WTC11 (cell line): ENCODE results near the gene GRK6. TPM values are rescaled to one million over a fixed set of nuclear protein-coding genes. Genes with fewer than 3 reads are reported as not detected.

Experiments
- ATAC-seq: fragments of 200-7000 bp; cut with Tn5 transposase; 2 replicates; pipeline ENCODE4 v1.10.0; 2021; ENCODE audit warnings: mild to moderate bottlenecking, moderate library complexity
- CTCF ChIA-PET: fragments of 300-600 bp; sonication (Branson Sonifier 250); formaldehyde crosslinking; loops from one replicate; lab custom pipeline; 2021; ENCODE audit warnings: antibody characterized with exemption; lab: Charles Lee
- POLR2A ChIA-PET: fragments of 350-600 bp; sonication (Branson Sonifier 250); formaldehyde crosslinking; loops from one replicate; lab custom pipeline; 2021; ENCODE audit warnings: antibody characterized with exemption; lab: Charles Lee
- DNase-seq: peaks from one replicate; pipeline ENCODE4 v3.0.0; 2021; ENCODE audit warnings: low spot score
- H3K27ac Mint-ChIP-seq: 2 replicates; pipeline ENCODE4 v1.8.0; 2021; ENCODE audit warnings: mixed read lengths
- H3K27me3 Mint-ChIP-seq: 2 replicates; pipeline ENCODE4 v1.8.0; 2021; ENCODE audit warnings: low read depth, mild to moderate bottlenecking, moderate library complexity, mixed read lengths
- H3K36me3 Mint-ChIP-seq: 2 replicates; pipeline ENCODE4 v1.8.0; 2021; ENCODE audit warnings: mixed read lengths
- H3K4me1 Mint-ChIP-seq: 2 replicates; pipeline ENCODE4 v1.8.0; 2022; ENCODE audit warnings: mixed read lengths
- H3K4me3 Mint-ChIP-seq: 2 replicates; pipeline ENCODE4 v1.8.0; 2021; ENCODE audit warnings: mild to moderate bottlenecking, moderate library complexity, mixed read lengths
- H3K9me3 Mint-ChIP-seq: 2 replicates; pipeline ENCODE4 v1.8.0; 2021; ENCODE audit warnings: mixed read lengths
- AFF4 ChIP-seq: sonication (generic); formaldehyde crosslinking; IDR thresholded peaks from 2 replicates; pipeline ENCODE4 v1.8.1; 2023; ENCODE audit warnings: mild to moderate bottlenecking, missing genetic modification reagents, borderline replicate concordance
- CREM ChIP-seq: sonication (generic); formaldehyde crosslinking; IDR thresholded peaks from 2 replicates; pipeline ENCODE4 v1.8.1; 2022; ENCODE audit warnings: mild to moderate bottlenecking, missing genetic modification reagents, moderate library complexity
- ELF4 ChIP-seq: sonication (generic); formaldehyde crosslinking; IDR thresholded peaks from 2 replicates; pipeline ENCODE4 v1.8.1; 2022; ENCODE audit warnings: low read depth, mild to moderate bottlenecking, moderate library complexity, missing genetic modification reagents
- ESRRA ChIP-seq: sonication (generic); formaldehyde crosslinking; IDR thresholded peaks from 2 replicates; pipeline ENCODE4 v1.8.1; 2022; ENCODE audit warnings: mild to moderate bottlenecking, missing genetic modification reagents, borderline replicate concordance
- ETV6 ChIP-seq: sonication (generic); formaldehyde crosslinking; IDR thresholded peaks from 2 replicates; pipeline ENCODE4 v1.8.1; 2022; ENCODE audit warnings: mild to moderate bottlenecking, missing genetic modification reagents
- FOXK1 ChIP-seq: sonication (generic); formaldehyde crosslinking; IDR thresholded peaks from 2 replicates; pipeline ENCODE4 v1.8.0; 2022; ENCODE audit warnings: mild to moderate bottlenecking, moderate library complexity, missing genetic modification reagents
- GABPB1 ChIP-seq: sonication (generic); formaldehyde crosslinking; IDR thresholded peaks from 2 replicates; pipeline ENCODE4 v1.8.1; 2023; ENCODE audit warnings: mild to moderate bottlenecking, missing genetic modification reagents
- KAT7 ChIP-seq: sonication (generic); formaldehyde crosslinking; IDR thresholded peaks from 2 replicates; pipeline ENCODE4 v1.8.1; 2023; ENCODE audit warnings: missing genetic modification reagents, mild to moderate bottlenecking, borderline replicate concordance
- MYBL2 ChIP-seq: sonication (generic); formaldehyde crosslinking; IDR thresholded peaks from 2 replicates; pipeline ENCODE4 v1.8.1; 2023; ENCODE audit warnings: mild to moderate bottlenecking, moderate library complexity, missing genetic modification reagents
- NFYB ChIP-seq: sonication (generic); formaldehyde crosslinking; conservative IDR thresholded peaks from 2 replicates; pipeline ENCODE4 v1.8.0; 2022; ENCODE audit warnings: low read depth, missing genetic modification reagents
- NR1H2 ChIP-seq: sonication (generic); formaldehyde crosslinking; IDR thresholded peaks from 2 replicates; pipeline ENCODE4 v1.9.0; 2021; ENCODE audit warnings: mild to moderate bottlenecking, moderate library complexity, missing genetic modification reagents
- PREB ChIP-seq: sonication (generic); formaldehyde crosslinking; IDR thresholded peaks from 2 replicates; pipeline ENCODE4 v1.8.1; 2022; ENCODE audit warnings: mild to moderate bottlenecking, missing genetic modification reagents, moderate library complexity, borderline replicate concordance
- RORB ChIP-seq: fragments of 250-450 bp; sonication (Bioruptor Pico); IDR thresholded peaks from 2 replicates; pipeline ENCODE4 v1.9.0; 2021; ENCODE audit warnings: mild to moderate bottlenecking
- SMAD4 ChIP-seq: sonication (generic); formaldehyde crosslinking; IDR thresholded peaks from 2 replicates; pipeline ENCODE4 v1.8.0; 2022; ENCODE audit warnings: mild to moderate bottlenecking, missing genetic modification reagents
- SP1 ChIP-seq: sonication (generic); formaldehyde crosslinking; conservative IDR thresholded peaks from 2 replicates; pipeline ENCODE4 v1.8.1; 2022; ENCODE audit warnings: missing genetic modification reagents
- TEAD4 ChIP-seq: sonication (generic); formaldehyde crosslinking; IDR thresholded peaks from 2 replicates; pipeline ENCODE4 v1.8.0; 2022; ENCODE audit warnings: mild to moderate bottlenecking, missing genetic modification reagents
- ZNF138 ChIP-seq: sonication (generic); formaldehyde crosslinking; conservative IDR thresholded peaks from 2 replicates; pipeline ENCODE4 v1.8.1; 2022; ENCODE audit warnings: mild to moderate bottlenecking, moderate library complexity, missing genetic modification reagents
- ZNF263 ChIP-seq: sonication (generic); formaldehyde crosslinking; IDR thresholded peaks from 2 replicates; pipeline ENCODE4 v1.8.1; 2022; ENCODE audit warnings: low read depth, mild to moderate bottlenecking, moderate library complexity, missing genetic modification reagents
- ZNF671 ChIP-seq: fragments of 250-450 bp; sonication (Bioruptor Pico); IDR thresholded peaks from 2 replicates; pipeline ENCODE4 v1.8.0; 2021; ENCODE audit warnings: mild to moderate bottlenecking
- total RNA-seq: library from RNA; stranded (reverse); gene quantifications from 3 replicates; pipeline ENCODE4 v1.2.3, GENCODE V29; 2021
- TF ChIP-seq, protein P1 (sequence below): sonication (generic); formaldehyde crosslinking; IDR thresholded peaks from 2 replicates; pipeline ENCODE4 v1.8.1; 2022; ENCODE audit warnings: low read depth, mild to moderate bottlenecking, moderate library complexity, missing genetic modification reagents, borderline replicate concordance
- TF ChIP-seq, protein P2 (sequence below): sonication (generic); formaldehyde crosslinking; IDR thresholded peaks from 2 replicates; pipeline ENCODE4 v1.8.0; 2022; ENCODE audit warnings: mild to moderate bottlenecking, missing genetic modification reagents
- TF ChIP-seq, protein P3 (sequence below): sonication (generic); formaldehyde crosslinking; IDR thresholded peaks from 2 replicates; pipeline ENCODE4 v1.8.1; 2023; ENCODE audit warnings: mild to moderate bottlenecking, missing genetic modification reagents

GRK6 gene
- total RNA-seq, 1 experiment from 2014 or later, result 69.2 TPM

- no peak for TF ChIP-seq SP1 (CRISPR knock-in tag)
- no peak for TF ChIP-seq TEAD4 (CRISPR knock-in tag)
- peak; percentile 48; the same call in 1 of the 2 replicates for TF ChIP-seq MYBL2
- TF ChIP-seq ZNF671, result no peak
- TF ChIP-seq KAT7 (CRISPR knock-in tag), result no peak
- no peak for TF ChIP-seq CREM (CRISPR knock-in tag)
- no peak for TF ChIP-seq NR1H2
- TF ChIP-seq, protein P1, sequence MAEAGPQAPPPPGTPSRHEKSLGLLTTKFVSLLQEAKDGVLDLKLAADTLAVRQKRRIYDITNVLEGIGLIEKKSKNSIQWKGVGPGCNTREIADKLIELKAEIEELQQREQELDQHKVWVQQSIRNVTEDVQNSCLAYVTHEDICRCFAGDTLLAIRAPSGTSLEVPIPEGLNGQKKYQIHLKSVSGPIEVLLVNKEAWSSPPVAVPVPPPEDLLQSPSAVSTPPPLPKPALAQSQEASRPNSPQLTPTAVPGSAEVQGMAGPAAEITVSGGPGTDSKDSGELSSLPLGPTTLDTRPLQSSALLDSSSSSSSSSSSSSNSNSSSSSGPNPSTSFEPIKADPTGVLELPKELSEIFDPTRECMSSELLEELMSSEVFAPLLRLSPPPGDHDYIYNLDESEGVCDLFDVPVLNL (CRISPR knock-in tag), result no peak
- TF ChIP-seq ESRRA, result 0 out of 2 replicates have a peak, but pooled peaks have one; percentile 15
- peak; percentile 21; the same call in 1 of the 2 replicates for TF ChIP-seq FOXK1 (CRISPR knock-in tag)
- TF ChIP-seq, protein P2, sequence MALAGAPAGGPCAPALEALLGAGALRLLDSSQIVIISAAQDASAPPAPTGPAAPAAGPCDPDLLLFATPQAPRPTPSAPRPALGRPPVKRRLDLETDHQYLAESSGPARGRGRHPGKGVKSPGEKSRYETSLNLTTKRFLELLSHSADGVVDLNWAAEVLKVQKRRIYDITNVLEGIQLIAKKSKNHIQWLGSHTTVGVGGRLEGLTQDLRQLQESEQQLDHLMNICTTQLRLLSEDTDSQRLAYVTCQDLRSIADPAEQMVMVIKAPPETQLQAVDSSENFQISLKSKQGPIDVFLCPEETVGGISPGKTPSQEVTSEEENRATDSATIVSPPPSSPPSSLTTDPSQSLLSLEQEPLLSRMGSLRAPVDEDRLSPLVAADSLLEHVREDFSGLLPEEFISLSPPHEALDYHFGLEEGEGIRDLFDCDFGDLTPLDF (CRISPR knock-in tag), result no peak
- no peak for TF ChIP-seq ELF4 (CRISPR knock-in tag)
- TF ChIP-seq GABPB1 (CRISPR knock-in tag), result no peak
Observed at GRCh38 chr5:177403792-177404640, 22.5 kb upstream of the GRK6 start (continued).

DNA sequence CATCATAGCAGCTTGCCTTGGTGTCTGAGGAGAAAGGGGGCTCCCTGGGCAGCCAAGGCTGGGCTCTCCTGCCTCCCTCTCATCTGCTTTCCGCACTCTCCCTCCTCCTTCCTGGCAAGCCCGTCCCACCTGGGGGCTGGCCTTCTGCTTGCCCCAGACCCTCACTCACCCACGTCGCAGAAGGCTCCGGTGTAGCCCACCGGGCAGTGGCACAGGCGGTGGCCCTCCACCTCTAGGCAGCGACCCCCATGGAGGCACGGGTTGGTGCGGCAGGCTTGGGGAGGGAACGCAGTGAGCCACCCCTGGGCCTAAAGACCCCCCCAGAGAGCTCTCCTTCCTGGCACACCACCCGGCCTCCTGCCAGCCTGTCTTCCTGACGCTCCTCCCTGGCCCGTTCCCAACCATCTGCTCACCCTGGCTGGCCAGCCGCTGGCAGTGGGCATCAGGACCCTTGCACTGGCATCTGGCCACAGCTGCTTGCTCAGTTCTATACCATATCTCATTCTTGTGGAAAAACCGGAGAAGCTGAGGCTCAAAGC, 21.8 kb upstream of the GRK6 start:
- ATAC-seq, result no peak
- H3K36me3 Mint-ChIP-seq, result no peaks in the 10 kb centered on the region
- H3K4me3 Mint-ChIP-seq, result peak overlapping the region; percentile 59
- CTCF ChIA-PET, result interaction anchor here (0.6 to 7.9 kb wide), 24 partner anchors 8 to 111 kb away, joined by 3 to 202 read pairs (median 16); partner anchors contain the start of genes DDX41, DOK3, GRK6 and LMAN2
- no peak overlapping the region for H3K27ac Mint-ChIP-seq
- POLR2A ChIA-PET, result interaction anchor here (0.5 to 4.1 kb wide), 7 partner anchors 11 to 50 kb away, joined by 3 to 38 read pairs (median 4); partner anchors contain the start of genes GRK6 and PRR7
- peaks cover 9% of the 10 kb centered on the region for H3K4me1 Mint-ChIP-seq
- TF ChIP-seq RORB (no peak), ESRRA (no peak), ELF4 (CRISPR knock-in tag) (no peak), ZNF263 (CRISPR knock-in tag) (peak; percentile 71; the same call in 1 of the 2 replicates), NFYB (CRISPR knock-in tag) (no peak), PREB (CRISPR knock-in tag) (no peak), SP1 (CRISPR knock-in tag) (no peak)
- TF ChIP-seq, all 79 proteins: peak for 1
- no peaks in the 10 kb centered on the region for H3K9me3 Mint-ChIP-seq
- no peak for DNase-seq
- H3K27me3 Mint-ChIP-seq, result peaks cover 90% of the 10 kb centered on the region

DNA sequence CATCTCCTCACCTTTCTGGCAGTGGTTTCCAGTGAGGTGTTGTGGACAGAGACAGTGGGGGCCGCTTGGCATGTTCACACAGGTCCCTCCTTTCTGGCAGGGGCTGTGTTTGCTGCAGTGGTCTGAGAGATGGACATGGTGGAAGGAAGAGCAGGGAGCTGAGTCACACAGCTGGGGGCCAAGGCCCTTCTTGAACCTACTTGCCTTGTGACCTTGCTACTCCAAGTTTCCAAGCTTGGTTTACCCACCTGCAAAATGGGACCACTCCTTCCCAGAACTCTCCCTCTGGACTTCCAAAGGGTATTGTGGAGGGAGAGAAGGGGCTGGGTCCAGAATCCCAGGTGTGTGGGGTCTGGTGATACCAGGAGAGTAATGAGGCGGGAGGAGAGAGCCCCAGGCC, 21.2 kb upstream of the GRK6 start:
- no peak for DNase-seq
- ChIA-PET POLR2A (interaction anchor here (0.5 to 4.1 kb wide), 2 partner anchors 11 to 43 kb away, joined by 4 to 38 read pairs; partner anchors contain the start of gene PRR7), CTCF (interaction anchor here (1.4 to 7.9 kb wide), 11 partner anchors 10 to 96 kb away, joined by 4 to 202 read pairs (median 57); partner anchors contain the start of genes GRK6 and PRR7)
- no peak for TF ChIP-seq ETV6 (CRISPR knock-in tag)
- no peak for TF ChIP-seq AFF4
- TF ChIP-seq ZNF138 (CRISPR knock-in tag), result no peak
- TF ChIP-seq ELF4 (CRISPR knock-in tag), result no peak
- TF ChIP-seq, protein P3, sequence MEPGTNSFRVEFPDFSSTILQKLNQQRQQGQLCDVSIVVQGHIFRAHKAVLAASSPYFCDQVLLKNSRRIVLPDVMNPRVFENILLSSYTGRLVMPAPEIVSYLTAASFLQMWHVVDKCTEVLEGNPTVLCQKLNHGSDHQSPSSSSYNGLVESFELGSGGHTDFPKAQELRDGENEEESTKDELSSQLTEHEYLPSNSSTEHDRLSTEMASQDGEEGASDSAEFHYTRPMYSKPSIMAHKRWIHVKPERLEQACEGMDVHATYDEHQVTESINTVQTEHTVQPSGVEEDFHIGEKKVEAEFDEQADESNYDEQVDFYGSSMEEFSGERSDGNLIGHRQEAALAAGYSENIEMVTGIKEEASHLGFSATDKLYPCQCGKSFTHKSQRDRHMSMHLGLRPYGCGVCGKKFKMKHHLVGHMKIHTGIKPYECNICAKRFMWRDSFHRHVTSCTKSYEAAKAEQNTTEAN (CRISPR knock-in tag), result no peak
- TF ChIP-seq SMAD4 (CRISPR knock-in tag), result no peak
- Mint-ChIP-seq H3K4me3 (peak overlapping the region; percentile 59; the same call in 1 of the 2 replicates), H3K9me3 (no peaks in the 10 kb centered on the region), H3K27me3 (peaks cover 90% of the 10 kb centered on the region), H3K36me3 (no peaks in the 10 kb centered on the region), H3K27ac (no peak overlapping the region), H3K4me1 (peaks cover 9% of the 10 kb centered on the region)
- no peak for ATAC-seq
